ENCODE data around the gene SMYD3. TPM values are rescaled to one million over a fixed set of nuclear protein-coding genes. Genes with fewer than 3 reads are reported as not detected.

SMYD3 gene
- total RNA-seq, 4 donors from 2014 or later: 11.6 to 26.9 (median 18.3) TPM

DNA sequence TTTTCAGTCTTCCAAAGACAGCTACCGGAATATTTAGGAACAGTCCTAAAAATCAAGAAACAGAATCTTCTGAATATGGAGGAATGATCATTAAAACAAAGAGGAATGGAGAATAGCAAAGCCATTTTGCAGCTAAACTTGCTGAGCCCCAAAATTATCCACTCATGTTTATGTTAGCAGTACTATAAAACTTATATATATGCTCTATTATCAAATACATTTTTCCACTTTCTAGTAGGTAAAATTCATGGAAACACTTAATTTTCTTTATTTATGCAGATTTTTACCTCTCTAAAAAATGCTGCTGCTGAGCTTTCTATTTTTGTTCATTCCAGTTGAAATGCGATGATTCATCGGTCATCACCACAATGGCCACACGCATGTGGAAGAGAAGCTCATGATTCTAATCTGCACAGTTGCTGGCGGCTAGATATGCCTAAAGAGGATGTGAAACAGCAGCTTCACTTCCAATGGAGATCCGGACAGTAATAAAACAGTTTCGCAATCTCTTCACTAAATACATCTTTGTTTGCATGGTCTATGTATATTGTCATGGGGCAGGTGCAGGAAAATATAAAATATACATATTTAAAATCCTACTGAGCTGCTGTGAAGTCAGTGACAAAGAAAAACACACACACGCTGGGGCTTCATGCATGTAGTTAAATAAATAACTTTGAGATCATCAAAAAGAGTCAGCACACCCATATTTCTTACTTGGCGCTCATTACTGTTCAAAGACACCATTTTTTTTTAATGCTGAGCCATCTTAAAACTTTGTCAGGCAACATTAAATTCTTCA is 292.2 kb downstream of the SMYD3 start:
- no peak overlapping the region for H3K27ac ChIP-seq
- WGBS, 2 donors (ENCODE audit: low coverage in 1 of 2): 47 to 86% methylated on average over 8 to 9 of the region's 9 CpGs
- no peaks in the 10 kb centered on the region for H3K36me3 ChIP-seq
- no peaks in the 10 kb centered on the region for H3K4me1 ChIP-seq
- H3K4me3 ChIP-seq: no peak overlapping the region
- H3K27me3 ChIP-seq: no peaks in the 10 kb centered on the region
- ATAC-seq: peak; percentile 61
- no peaks in the 10 kb centered on the region for H3K9me3 ChIP-seq
- no peak for TF ChIP-seq POLR2AphosphoS5 (IDR thresholded peaks at IDR 0.05)
- TF ChIP-seq, protein P1, sequence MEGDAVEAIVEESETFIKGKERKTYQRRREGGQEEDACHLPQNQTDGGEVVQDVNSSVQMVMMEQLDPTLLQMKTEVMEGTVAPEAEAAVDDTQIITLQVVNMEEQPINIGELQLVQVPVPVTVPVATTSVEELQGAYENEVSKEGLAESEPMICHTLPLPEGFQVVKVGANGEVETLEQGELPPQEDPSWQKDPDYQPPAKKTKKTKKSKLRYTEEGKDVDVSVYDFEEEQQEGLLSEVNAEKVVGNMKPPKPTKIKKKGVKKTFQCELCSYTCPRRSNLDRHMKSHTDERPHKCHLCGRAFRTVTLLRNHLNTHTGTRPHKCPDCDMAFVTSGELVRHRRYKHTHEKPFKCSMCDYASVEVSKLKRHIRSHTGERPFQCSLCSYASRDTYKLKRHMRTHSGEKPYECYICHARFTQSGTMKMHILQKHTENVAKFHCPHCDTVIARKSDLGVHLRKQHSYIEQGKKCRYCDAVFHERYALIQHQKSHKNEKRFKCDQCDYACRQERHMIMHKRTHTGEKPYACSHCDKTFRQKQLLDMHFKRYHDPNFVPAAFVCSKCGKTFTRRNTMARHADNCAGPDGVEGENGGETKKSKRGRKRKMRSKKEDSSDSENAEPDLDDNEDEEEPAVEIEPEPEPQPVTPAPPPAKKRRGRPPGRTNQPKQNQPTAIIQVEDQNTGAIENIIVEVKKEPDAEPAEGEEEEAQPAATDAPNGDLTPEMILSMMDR (IDR thresholded peaks at IDR 0.05): no peak
- TF ChIP-seq EP300 (IDR thresholded peaks at IDR 0.05): no peak
- no peak for TF ChIP-seq POLR2A (IDR thresholded peaks at IDR 0.05)

DNA sequence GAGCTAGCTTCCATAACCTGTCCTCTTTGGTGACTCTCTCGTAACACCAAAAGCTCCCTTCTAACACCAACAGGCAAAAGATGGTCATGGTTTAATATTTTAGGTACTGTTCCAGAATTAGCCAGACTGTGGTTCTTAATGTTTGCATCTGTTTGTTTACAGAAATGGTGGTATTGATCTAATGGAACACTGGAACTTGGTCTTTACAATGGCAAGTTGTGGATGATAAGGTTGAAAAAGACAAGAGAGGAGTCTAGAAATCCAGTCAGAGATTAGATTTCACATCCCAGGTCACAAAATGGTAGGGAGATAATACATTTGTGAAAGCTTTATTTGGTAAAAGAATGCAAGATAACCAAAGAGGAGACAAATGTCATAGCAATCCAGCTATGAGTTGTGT is 293.1 kb downstream of the SMYD3 start:
- no peak overlapping the region for H3K27ac ChIP-seq
- H3K9me3 ChIP-seq: no peaks in the 10 kb centered on the region
- H3K36me3 ChIP-seq: no peaks in the 10 kb centered on the region
- 100% methylated on average over 1 of the region's 1 CpG for WGBS, 2 donors (ENCODE audit: low coverage in 1 of 2)
- H3K27me3 ChIP-seq: no peaks in the 10 kb centered on the region
- no peak for ATAC-seq
- TF ChIP-seq, protein P1 (IDR thresholded peaks at IDR 0.05): no peak
- no peak for TF ChIP-seq POLR2AphosphoS5 (IDR thresholded peaks at IDR 0.05)
- TF ChIP-seq EP300 (IDR thresholded peaks at IDR 0.05): no peak
- TF ChIP-seq POLR2A (IDR thresholded peaks at IDR 0.05): no peak
- no peak overlapping the region for H3K4me3 ChIP-seq
- H3K4me1 ChIP-seq: no peaks in the 10 kb centered on the region

DNA sequence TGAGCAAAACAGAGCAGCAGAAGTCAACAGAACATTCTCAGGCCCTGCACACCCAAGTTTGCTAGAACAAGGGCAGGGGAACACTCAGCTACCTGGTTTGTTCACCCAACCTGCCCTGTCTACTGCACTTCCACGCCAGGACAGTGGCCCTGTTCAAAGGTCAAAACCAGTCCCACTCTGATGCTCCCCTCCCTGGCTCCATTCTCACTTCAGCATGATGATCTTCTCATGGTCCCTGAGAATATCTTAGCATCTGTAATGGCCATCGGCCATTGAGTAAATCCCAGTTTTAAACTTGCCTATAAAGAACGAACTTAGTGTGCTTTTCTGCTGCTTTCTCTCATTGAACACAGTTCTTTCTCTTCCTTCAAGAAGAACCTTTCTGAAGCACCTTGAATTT is 293.6 kb downstream of the SMYD3 start:
- no peak for ATAC-seq
- Histone ChIP-seq H3K9me3 (no peaks in the 10 kb centered on the region), H3K27me3 (no peaks in the 10 kb centered on the region), H3K27ac (no peak overlapping the region), H3K36me3 (no peaks in the 10 kb centered on the region), H3K4me1 (no peaks in the 10 kb centered on the region), H3K4me3 (no peak overlapping the region)
- TF ChIP-seq, protein P1 (IDR thresholded peaks at IDR 0.05): no peak
- no peak for TF ChIP-seq POLR2AphosphoS5 (IDR thresholded peaks at IDR 0.05)
- TF ChIP-seq POLR2A (IDR thresholded peaks at IDR 0.05): no peak
- TF ChIP-seq EP300 (IDR thresholded peaks at IDR 0.05): no peak
- WGBS, 2 donors (ENCODE audit: low coverage in 1 of 2): 80 to 93% methylated on average over 1 to 3 of the region's 3 CpGs

DNA sequence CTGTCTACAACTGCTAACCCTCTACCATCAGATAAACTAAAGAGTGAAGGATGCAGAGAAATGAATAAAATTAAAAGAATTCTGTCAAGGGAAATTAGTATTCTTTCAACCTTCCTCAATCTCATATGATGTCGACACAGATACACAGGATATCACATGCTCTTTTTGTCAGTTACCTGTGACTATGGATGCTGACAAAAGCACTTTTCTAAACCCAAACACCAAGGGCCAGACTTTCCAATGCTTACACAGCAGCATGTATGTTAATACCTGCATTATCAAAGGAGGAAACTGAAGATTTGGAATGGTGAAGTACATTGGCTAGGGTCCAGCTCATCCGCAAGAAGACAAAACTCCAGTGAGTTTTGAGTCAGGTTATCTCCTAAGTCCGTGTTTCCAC is 294.0 kb downstream of the SMYD3 start:
- Histone ChIP-seq H3K27me3 (no peaks in the 10 kb centered on the region), H3K36me3 (no peaks in the 10 kb centered on the region), H3K27ac (no peak overlapping the region), H3K9me3 (no peaks in the 10 kb centered on the region), H3K4me3 (no peak overlapping the region), H3K4me1 (no peaks in the 10 kb centered on the region)
- TF ChIP-seq EP300 (IDR thresholded peaks at IDR 0.05): no peak
- no peak for TF ChIP-seq POLR2AphosphoS5 (IDR thresholded peaks at IDR 0.05)
- TF ChIP-seq, protein P1 (IDR thresholded peaks at IDR 0.05): no peak
- no peak for TF ChIP-seq POLR2A (IDR thresholded peaks at IDR 0.05)
- no peak for ATAC-seq
- WGBS, 2 donors (ENCODE audit: low coverage in 1 of 2): 77 to 90% methylated on average over 2 to 3 of the region's 3 CpGs

DNA sequence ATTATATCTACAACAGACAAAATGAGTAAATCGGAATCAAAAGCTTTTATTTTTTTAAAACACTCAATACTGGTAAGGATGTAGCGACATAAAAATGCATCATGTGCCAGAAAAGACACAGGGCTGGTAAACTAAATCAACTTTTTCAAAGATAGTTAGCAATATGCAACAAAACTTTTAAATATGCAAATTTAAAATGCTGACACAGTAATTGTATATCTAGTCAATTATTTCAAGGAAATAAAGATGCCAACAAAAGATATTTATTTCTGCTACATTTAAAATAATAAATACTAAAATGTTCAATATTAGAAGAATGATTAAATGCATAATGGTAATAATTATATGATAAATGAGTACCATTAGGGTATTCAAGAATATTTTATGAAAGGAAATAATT is 295.1 kb downstream of the SMYD3 start:
- no peaks in the 10 kb centered on the region for H3K4me1 ChIP-seq
- WGBS, 2 donors (ENCODE audit: low coverage in 1 of 2): 81 to 100% methylated on average over 2 of the region's 2 CpGs
- no peak for ATAC-seq

More for the DNA sequence above, 295.1 kb downstream of the SMYD3 start:
- TF ChIP-seq EP300 (IDR thresholded peaks at IDR 0.05) (no peak), POLR2A (IDR thresholded peaks at IDR 0.05) (no peak), POLR2AphosphoS5 (IDR thresholded peaks at IDR 0.05) (no peak)
- TF ChIP-seq, protein P1 (IDR thresholded peaks at IDR 0.05): no peak
- Histone ChIP-seq H3K27me3 (no peaks in the 10 kb centered on the region), H3K27ac (no peak overlapping the region), H3K4me3 (no peak overlapping the region), H3K9me3 (no peaks in the 10 kb centered on the region), H3K36me3 (no peaks in the 10 kb centered on the region)

All from gastroesophageal sphincter (tissue), 4 donors.